Brain microvascular endothelial cell (primary cell): ENCODE results near the gene CAMSAP3.

Experiments
- DNase-seq: peaks from one replicate; pipeline ENCODE4 v3.0.0-alpha.2; 2020
- H3K27ac ChIP-seq: fragments of 250-450 bp; sonication (Bioruptor Pico); 2 replicates; pipeline ENCODE4 v1.5.1; 2020; ENCODE audit warnings: mild to moderate bottlenecking, moderate library complexity
- H3K27me3 ChIP-seq: fragments of 250-450 bp; sonication (Bioruptor Pico); replicated peaks from 2 replicates; pipeline ENCODE4 v1.5.1; 2020; ENCODE audit warnings: mild to moderate bottlenecking
- H3K36me3 ChIP-seq: fragments of 250-450 bp; sonication (Bioruptor Pico); replicated peaks from 2 replicates; pipeline ENCODE4 v1.5.1; 2020; ENCODE audit warnings: mild to moderate bottlenecking
- H3K4me3 ChIP-seq: 2 replicates; pipeline ENCODE4 v1.5.1; 2011; ENCODE audit warnings: low read depth, mild to moderate bottlenecking, control low read depth, low read length, moderate library complexity
- CTCF ChIP-seq: IDR thresholded peaks from 2 replicates; pipeline ENCODE4 v1.5.1; 2011; ENCODE audit warnings: low read depth, mild to moderate bottlenecking, moderate library complexity, low read length, control low read depth, inconsistent platforms; ENCODE audit errors: missing control alignments
- in situ Hi-C: cut with HindIII; loops from 2 replicates; pipeline ENCODE4 v1.10.0; 2017; ENCODE audit warnings: low sequenced_read_pairs, low pct_ligation_motif_present

The CAMSAP3 gene

GRCh38 chr19:7648265-7649014 is 52.8 kb downstream of the CAMSAP3 start:
- Histone ChIP-seq H3K4me3 (no peak overlapping the region), H3K36me3 (no peaks in the 10 kb centered on the region), H3K27me3 (no peaks in the 10 kb centered on the region), H3K27ac (no peak overlapping the region)
- TF ChIP-seq CTCF: no peak
- DNase-seq: no peak
- in situ Hi-C loops: no loop called here

DNA sequence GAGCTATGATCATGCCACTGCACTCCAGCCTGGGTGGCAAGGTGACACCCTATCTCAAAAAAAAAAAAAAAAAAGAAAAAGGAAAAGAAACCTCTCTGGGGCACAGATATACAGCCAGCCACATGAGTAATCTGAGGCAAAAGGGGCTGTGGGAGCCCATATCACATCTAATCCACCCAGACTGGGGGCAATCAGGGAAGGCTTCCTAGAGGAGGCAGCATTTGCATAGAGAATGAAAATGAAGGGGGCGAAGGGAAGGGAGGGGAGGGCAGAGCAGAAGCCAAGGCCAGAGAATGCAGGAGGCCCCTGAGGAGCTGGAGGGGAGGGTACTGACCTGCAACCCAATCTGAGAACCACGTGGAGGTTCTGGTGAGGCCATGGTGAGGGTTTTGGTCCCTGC is 54.5 kb downstream of the CAMSAP3 start:
- Histone ChIP-seq H3K27ac (no peak overlapping the region), H3K27me3 (no peaks in the 10 kb centered on the region), H3K36me3 (no peaks in the 10 kb centered on the region), H3K4me3 (no peak overlapping the region)
- no peak for TF ChIP-seq CTCF
- in situ Hi-C loops: no loop called here
- no peak for DNase-seq

DNA sequence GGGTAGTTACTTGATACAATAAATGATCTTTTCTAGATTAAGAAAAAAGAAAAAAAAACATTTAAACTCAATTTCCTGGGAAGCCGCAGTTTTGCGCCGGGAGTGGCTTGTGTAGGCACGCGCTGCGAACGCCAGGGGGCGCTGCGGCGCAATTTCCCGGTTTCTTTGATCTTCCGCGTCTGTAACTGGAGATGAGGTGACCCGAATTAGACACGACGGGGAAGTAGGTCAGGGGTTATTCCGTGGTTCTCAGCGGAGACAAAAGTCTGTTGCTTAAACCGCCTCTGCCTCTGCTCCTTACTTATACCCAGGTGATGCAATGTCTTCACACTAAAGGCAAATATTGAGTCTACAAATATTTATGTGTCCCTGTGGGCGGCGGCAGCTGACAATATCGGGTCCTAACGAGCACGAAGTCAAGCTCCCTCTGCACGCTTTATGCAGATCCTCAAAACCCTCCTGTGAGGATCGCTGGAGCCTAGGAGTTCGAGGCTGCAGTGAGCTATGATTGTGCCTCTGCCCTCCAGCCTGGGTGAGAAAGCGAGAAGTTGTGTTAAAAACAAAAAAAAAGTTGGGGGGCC is 56.5 kb downstream of the CAMSAP3 start:
- peak; percentile 98 for TF ChIP-seq CTCF
- in situ Hi-C loops: no loop called here
- no peak overlapping the region for H3K27ac ChIP-seq
- H3K4me3 ChIP-seq: peak overlapping the region; percentile 20
- no peaks in the 10 kb centered on the region for H3K36me3 ChIP-seq
- DNase-seq: peak; percentile 56
- H3K27me3 ChIP-seq: no peaks in the 10 kb centered on the region

GRCh38 chr19:7654401-7654800 is 58.7 kb downstream of the CAMSAP3 start:
- in situ Hi-C loops: no loop called here
- no peak for DNase-seq
- no peak for TF ChIP-seq CTCF
- no peak overlapping the region for H3K27ac ChIP-seq
- H3K36me3 ChIP-seq: no peaks in the 10 kb centered on the region
- no peak overlapping the region for H3K4me3 ChIP-seq
- H3K27me3 ChIP-seq: no peaks in the 10 kb centered on the region

GRCh38 chr19:7655581-7655980 is 59.9 kb downstream of the CAMSAP3 start:
- DNase-seq: no peak
- Histone ChIP-seq H3K4me3 (no peak overlapping the region), H3K36me3 (no peaks in the 10 kb centered on the region), H3K27ac (no peak overlapping the region), H3K27me3 (no peaks in the 10 kb centered on the region)
- in situ Hi-C loops: no loop called here
- TF ChIP-seq CTCF: no peak
